GM06990 (cell line): ENCODE measurements around the gene PDLIM3.
"Not testable (repeated sequence)": the region's sequence is repeated elsewhere in the genome, so short reads cannot be mapped to it uniquely, and the experiment has no call there.

Source experiments
- DNase-seq: peaks from one replicate; pipeline ENCODE4 v3.0.0-alpha.2; 2011; ENCODE audit not compliant: insufficient read length; ENCODE audit errors: extremely low read depth
- H3K27me3 ChIP-seq: replicated peaks from 2 replicates; pipeline ENCODE4 v1.6.0; 2011; ENCODE audit warnings: low read length; ENCODE audit not compliant: control insufficient read depth, insufficient read depth
- H3K36me3 ChIP-seq: 2 replicates; pipeline ENCODE4 v1.5.1; 2011; ENCODE audit warnings: low read length; ENCODE audit not compliant: control insufficient read depth, insufficient read depth
- H3K4me3 ChIP-seq: replicated peaks from 2 replicates; pipeline ENCODE4 v1.5.1; 2011; ENCODE audit warnings: low read depth, mild to moderate bottlenecking, control low read depth, low read length
- CTCF ChIP-seq: IDR thresholded peaks from 2 replicates; pipeline ENCODE4 v1.5.1; 2011; ENCODE audit warnings: low read length, control low read depth, mild to moderate bottlenecking, inconsistent platforms; ENCODE audit not compliant: insufficient read depth, poor library complexity, severe bottlenecking

The PDLIM3 gene

GRCh38 chr4:185532293-185532692, 3.0 kb downstream of the PDLIM3 start:
- no peak for TF ChIP-seq CTCF
- Histone ChIP-seq H3K36me3 (no peaks in the 10 kb centered on the region), H3K27me3 (peaks cover 1% of the 10 kb centered on the region), H3K4me3 (no peak overlapping the region)
- DNase-seq = no peak

GRCh38 chr4:185531654-185532053, 3.7 kb downstream of the PDLIM3 start:
- DNase-seq, H3K27me3 ChIP-seq, H3K36me3 ChIP-seq, H3K4me3 ChIP-seq: not testable (repeated sequence)

- DNase-seq = no peak
- TF ChIP-seq CTCF = no peak
- Histone ChIP-seq H3K27me3 (no peaks in the 10 kb centered on the region), H3K4me3 (no peak overlapping the region), H3K36me3 (no peaks in the 10 kb centered on the region)
These were observed 5.9 kb downstream of the PDLIM3 start for GRCh38 chr4:185529413-185529812.

- DNase-seq = no peak
These were observed 10.1 kb downstream of the PDLIM3 start for GRCh38 chr4:185524888-185525863.

GRCh38 chr4:185523862-185524261, 11.4 kb downstream of the PDLIM3 start:
- no peaks in the 10 kb centered on the region for H3K27me3 ChIP-seq
- DNase-seq = no peak
- no peaks in the 10 kb centered on the region for H3K36me3 ChIP-seq
- no peak overlapping the region for H3K4me3 ChIP-seq
- no peak for TF ChIP-seq CTCF

More at GRCh38 chr4:185524888-185525863, 10.1 kb downstream of the PDLIM3 start:
- no peaks in the 10 kb centered on the region for H3K36me3 ChIP-seq
- H3K27me3 ChIP-seq = no peaks in the 10 kb centered on the region
- H3K4me3 ChIP-seq = no peak overlapping the region
- TF ChIP-seq CTCF = no peak

- no peak for TF ChIP-seq CTCF
- no peak for DNase-seq
- H3K4me3 ChIP-seq = no peak overlapping the region
- H3K27me3 ChIP-seq = no peaks in the 10 kb centered on the region
- H3K36me3 ChIP-seq = no peaks in the 10 kb centered on the region
These were observed 12.9 kb downstream of the PDLIM3 start for GRCh38 chr4:185522451-185522850.
